Measurements from ENCODE around the gene PARVA.
A peak's percentile ranks its signal among the peaks of the same experiment; 100 is the strongest.
"Not testable (repeated sequence)": the region's sequence is repeated elsewhere in the genome, so short reads cannot be mapped to it uniquely, and the experiment has no call there.

The PARVA gene, protein sequence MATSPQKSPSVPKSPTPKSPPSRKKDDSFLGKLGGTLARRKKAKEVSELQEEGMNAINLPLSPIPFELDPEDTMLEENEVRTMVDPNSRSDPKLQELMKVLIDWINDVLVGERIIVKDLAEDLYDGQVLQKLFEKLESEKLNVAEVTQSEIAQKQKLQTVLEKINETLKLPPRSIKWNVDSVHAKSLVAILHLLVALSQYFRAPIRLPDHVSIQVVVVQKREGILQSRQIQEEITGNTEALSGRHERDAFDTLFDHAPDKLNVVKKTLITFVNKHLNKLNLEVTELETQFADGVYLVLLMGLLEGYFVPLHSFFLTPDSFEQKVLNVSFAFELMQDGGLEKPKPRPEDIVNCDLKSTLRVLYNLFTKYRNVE

DNA sequence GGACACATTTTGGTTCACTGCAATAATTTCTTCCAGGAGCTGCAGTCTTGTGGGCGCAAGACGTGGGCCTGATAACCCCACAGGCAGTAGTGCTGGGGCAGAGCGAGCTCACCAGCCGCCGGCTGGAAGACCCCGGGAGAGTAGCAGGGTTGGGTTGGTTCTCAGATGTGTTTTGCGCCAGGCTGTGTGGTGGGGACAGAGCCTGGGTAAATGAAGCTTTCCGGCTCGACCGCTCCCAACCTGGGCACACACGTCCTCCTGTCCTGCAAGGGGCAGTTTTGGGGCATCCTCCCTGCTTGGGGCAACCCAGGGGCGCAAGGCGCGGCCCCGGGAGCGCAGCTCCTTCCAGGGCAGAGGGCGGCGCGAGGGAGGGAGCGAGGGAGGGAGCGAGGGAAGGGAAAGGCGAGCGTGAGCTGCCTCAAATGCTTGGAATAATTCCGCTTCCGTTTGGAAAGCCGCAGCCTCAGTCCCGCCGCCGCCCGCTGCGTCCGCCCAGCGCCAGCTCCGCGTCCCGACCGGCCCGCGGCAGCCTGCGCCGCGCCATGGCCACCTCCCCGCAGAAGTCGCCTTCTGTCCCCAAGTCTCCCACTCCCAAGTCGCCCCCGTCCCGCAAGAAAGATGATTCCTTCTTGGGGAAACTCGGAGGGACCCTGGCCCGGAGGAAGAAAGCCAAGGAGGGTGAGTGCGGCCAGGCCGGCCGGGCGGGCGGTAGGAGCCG is at the start of gene PARVA:
PARVA (plus strand) TSS at position 466 of the 718 bp plus-strand sequence; CDS start at position 543, 77 bp downstream.
- DNase-seq (ENCODE audit: extremely low read depth in 1 of 2, low read depth in 1 of 2) = no peak

DNA sequence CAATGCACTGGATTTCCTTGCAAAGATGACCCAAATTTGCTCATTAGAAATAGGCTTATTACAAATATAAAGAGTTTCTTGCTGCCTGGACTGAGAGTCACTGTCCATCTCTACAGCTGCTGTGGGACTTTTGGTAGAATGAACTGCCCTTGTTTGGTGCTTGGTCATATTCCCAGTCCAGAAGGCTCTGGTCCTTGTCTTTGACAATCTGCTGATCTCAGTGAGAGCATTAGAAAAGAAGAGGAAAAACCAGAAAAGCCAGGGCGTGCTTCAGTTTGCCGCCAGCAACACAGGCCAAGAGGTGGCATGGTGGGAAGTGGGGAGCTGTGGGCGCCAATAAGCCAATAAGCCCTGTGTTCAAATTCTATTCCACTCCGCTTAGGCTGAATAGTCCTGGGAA is 48.2 kb upstream of the PARVA start:
- DNase-seq (ENCODE audit: extremely low read depth in 1 of 2, low read depth in 1 of 2) = no peak

DNA sequence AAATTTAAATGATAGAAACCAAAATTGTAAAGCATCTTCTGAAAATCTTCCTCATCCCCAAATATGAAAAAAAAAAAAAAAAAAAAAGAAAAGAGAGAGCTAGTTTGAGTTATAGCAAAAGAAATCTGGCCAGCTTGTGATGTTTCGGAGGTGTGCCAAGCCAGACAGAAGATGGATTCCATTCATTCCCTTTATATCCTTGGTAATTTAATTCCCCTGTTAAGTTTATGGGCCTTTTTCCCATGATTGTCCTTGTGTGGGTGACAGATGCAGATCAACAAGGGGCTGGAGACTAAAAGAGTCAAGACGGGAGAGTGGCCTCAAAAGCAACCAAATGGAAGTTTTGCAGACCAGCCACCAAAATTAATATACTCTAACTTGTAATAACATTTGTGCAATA is 47.6 kb upstream of the PARVA start:
- DNase-seq (ENCODE audit: extremely low read depth in 1 of 2, low read depth in 1 of 2) = no peak

DNA sequence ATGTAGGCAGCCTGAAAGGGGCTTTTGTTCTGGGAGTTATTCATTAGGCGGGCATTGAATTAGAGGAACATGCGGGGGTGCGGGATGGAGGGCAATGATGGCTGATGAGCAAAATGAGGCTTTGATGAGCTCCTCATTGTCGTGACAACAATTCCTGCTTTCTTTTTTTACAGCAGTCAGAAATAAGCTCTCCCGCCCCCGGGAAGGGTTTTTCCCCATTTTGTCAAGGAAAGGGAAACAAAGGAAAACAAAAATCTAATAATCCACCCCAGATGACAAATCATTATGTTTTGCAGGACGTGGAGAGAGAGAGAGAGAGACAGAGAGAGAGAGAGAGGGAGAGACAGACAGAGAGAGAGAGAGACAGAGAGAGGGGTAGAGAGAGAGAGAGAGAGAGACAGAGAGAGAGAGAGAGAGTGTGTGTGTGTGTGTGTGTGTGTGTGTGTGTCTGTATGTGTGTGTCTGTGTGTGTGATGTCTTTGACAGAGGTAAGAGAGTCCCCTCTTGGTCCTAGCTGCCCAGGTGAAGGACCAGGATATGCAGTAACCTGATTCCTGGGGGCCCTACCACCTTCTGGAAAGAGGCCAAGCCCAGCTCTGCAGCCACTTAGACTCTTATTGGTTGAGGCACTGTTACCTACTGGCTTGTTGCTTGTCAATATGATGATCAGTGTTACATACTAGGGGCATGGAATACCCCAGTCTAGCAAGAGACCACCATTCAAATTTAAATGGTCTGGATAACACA is 46.7 kb upstream of the PARVA start:
- DNase-seq (ENCODE audit: extremely low read depth in 1 of 2, low read depth in 1 of 2) = no peak

DNA sequence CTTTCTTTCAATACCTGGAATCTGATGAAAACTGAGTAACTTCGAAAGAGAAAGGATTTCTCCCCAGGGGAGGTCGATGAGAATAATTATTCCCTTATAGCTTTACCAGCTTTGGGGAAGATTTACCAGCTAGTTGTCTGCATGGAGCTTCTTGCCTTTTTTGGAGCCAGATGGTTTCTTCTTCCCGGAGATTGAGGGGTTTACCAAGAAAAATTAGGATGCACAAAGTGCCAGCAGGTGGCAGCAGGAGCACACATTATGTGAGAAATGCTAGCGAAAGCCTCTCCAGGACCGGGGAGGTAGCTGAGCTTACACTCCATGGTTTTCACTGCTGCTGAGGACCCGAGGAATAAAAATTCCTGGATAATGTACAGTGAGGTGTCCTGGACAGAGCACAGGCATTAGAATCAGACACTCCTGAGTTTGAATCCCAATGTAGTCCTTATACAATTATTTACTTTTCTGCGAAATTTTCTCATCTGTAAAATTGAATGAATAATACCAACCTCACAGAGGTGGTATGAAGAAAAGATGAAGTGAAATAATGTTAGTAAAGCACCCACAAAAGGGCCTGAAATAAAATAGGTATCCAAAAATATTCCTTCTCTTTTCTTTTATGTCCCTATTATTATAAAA is 46.0 kb upstream of the PARVA start:
- DNase-seq (ENCODE audit: extremely low read depth in 1 of 2, low read depth in 1 of 2) = peak; percentile 30 to 60

DNA sequence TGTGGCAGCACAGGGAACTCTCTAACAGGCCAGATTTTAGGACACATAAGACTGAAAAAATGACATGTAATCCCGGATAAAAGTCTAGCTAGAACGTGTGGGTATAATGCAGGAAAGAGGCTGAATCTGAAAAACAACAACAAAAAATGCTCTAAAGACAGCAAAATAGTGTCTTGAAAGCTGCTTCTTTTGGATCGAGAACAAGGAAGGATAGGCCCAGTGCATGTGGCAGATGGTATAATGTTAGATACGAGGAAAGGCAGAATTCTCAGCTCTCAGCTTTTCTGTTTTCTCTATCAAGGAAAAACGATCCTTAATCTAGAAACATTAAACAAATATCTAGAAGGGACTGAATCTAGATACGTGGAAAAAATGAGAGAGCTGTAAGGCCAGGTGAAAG is 33.8 kb upstream of the PARVA start:
- no peak for DNase-seq (ENCODE audit: extremely low read depth in 1 of 2, low read depth in 1 of 2)

DNA sequence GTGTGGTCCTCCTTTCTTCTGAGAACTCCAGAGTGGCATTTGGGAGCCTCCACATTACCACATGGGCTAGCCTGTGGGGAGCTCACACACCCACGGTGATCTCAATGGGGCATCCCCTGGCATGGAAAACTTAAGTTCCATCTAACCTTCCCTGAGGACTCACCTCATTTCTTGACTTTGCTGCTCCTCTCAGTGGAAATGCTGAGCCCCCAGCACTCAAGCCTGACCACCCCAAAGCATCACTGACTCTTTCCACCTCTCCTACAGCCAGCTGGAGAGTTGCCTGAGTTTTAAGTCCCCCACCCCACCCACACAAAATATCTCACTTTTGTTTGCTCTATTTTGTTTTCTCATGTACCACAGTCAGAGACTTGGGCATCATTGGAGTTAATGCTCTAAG is 23.8 kb upstream of the PARVA start:
- DNase-seq (ENCODE audit: extremely low read depth in 1 of 2, low read depth in 1 of 2) = no peak

DNA sequence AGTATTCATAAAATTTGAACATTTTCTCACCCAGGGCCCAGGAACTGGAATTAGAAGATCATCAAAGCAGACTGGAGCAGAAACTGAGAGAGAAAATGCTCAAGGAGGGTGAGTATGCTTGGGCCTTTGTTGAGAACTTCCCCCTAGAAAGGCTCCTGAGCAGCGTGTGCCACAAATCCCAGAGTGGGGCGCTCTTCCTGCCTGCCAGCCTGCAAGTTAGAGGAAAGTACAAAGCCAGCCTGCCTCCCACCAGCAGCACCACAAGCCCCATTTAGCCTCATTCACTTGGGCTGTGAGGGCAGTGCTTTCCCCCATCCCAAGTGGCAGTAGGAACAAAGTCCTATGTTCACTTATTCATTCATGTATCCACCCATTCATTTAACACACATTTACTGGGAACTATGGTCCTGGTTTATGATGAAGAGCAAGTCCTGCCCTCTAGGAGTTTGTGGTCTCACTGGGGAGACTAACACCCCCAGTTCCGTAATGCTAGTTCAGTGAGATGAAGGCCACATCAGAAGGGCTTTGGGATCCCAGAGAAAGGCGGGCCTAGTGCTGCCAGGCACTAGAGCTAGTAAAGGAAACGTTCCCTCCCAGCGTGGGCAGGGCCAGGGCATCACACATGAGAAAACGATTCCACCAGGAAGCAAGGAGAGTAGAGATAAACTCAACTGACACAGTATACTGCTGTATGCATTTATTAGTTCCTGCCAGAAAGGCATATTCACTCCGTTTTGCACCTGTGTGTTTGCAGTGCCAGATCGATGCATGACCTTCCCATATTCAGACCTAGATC is 22.4 kb upstream of the PARVA start:
- no peak for DNase-seq (ENCODE audit: extremely low read depth in 1 of 2, low read depth in 1 of 2)

DNA sequence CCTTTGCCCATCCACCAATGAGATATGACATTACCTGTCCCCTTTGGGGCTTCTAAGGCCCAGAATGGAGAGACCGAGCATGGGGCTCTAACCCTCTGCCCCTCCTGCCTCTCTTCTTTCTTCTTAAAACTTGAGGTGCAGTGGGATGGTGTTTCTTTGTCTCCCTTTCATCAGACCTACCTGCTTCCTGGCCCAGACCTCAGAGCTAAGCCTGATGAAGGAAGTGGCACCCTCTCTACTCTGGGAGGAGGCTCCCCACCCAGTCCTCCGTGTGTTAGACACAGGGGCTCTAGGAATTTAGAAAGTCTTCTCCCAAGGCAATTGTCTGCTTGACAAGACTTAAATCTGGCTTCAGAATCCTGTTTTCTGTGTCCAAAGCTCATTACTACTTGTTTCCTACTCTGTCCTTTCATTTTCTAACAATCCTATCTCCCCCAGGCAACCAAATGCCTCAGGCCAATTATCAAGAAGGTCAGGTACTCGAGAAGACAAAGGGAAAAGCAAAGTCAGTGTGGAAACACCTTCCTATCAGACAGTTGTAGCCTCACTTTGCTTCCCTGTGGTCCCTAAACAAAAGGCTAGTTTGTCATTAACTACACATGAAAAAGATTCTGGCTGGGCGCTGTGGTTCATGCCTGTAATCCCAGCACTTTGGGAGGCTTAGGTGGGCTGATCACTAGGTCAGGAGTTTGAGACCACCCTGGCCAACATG is 20.3 kb upstream of the PARVA start:
- no peak for DNase-seq (ENCODE audit: extremely low read depth in 1 of 2, low read depth in 1 of 2)

DNA sequence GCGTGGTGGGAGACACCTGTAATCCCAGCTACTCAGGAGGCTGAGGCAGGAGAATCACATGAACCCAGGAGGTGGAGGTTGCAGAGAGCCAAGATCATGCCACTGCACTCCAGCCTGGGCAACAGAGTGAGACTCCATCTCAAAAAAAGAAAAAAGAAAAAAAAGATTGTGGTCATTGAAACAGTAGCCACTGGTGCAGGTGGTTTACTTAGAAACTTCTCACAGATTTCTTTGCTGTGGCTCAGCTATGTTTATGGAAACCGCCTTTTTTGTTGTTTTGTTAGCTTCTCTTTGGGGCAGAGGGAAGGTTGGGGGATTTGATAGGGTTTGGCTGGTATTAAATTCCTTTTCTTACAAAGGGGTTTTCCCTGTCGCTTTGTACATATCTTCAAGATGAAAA is 19.7 kb upstream of the PARVA start:
- DNase-seq (ENCODE audit: extremely low read depth in 1 of 2, low read depth in 1 of 2) = not testable (repeated sequence)

DNA sequence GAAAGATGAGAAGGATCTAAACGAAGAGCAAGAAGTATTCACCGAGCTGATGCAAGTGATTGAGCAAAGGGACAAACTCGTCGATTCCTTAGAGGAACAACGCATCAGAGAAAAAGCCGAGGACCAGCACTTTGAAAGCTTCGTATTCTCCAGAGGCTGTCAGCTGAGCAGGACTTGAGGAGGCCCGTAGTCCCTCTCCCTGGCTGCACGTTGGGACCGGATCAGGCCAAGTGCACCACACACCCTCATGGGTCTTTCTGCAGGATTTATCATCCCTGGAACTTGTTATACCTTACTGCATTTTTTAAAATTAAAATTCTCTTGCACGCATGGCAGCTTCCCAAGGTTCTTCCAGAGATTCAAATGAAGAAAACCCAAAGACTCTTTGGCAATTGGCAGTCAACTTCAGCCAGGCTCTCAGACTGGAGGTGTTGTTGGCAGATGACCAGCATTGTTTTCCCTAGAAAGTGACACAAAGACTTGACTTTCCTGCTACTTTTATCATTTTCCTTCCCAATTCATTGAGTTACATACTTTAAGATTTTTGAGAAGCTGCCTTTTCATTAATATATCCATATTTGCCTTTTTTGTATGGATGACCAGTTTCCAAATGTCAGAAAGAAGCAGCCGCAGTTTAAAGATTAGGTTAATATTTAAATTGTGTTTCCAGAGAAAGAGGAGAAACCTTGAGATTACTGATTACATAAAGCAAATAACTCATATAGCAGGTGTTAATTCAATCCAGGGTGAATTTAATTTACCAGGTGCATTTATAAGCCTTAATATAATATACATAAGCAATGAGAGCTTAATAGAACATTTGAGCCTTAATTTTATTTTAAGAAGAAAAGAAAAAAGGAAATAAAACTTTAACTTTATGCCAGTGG is 18.8 kb upstream of the PARVA start:
- no peak for DNase-seq (ENCODE audit: extremely low read depth in 1 of 2, low read depth in 1 of 2)

DNA sequence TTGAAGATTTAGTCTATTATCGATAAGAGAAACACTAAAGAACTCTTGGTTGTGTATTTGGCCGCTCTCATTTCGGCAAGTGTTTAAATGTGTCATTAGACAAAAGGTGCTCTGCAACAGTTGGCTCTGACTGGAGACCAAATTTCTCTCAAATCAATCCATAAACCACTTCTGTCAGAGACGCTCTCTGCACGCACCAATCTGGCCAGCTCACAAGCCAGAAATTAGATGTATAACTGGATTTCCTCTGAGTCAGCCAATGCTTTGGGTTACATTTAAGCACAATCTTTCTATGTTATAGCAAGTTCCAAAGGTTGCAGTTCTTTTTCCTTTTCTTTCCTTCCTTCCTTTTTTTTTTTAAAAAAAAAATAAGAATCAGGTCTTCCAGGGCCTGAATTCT is 17.6 kb upstream of the PARVA start:
- DNase-seq (ENCODE audit: extremely low read depth in 1 of 2, low read depth in 1 of 2) = no peak

DNA sequence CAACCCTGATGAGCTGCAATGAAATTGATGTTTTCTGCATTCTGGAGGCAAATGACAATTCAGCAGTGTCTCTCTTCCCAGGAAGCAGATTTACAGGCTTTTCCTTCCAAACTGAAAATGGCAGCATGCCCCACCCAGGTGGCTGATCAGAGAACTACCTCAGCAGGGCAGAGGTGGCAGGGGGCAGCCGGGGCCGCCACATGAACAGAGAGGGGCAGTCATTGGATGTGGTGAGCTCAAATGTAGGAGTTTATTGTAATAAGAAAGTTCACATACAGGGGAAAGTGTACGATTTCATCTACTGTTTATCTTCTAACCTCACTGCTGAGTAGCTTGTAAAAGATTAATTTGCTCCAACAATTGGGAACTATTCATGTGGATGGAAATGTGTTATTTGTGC is 15.7 kb upstream of the PARVA start:
- DNase-seq (ENCODE audit: extremely low read depth in 1 of 2, low read depth in 1 of 2) = no peak

DNA sequence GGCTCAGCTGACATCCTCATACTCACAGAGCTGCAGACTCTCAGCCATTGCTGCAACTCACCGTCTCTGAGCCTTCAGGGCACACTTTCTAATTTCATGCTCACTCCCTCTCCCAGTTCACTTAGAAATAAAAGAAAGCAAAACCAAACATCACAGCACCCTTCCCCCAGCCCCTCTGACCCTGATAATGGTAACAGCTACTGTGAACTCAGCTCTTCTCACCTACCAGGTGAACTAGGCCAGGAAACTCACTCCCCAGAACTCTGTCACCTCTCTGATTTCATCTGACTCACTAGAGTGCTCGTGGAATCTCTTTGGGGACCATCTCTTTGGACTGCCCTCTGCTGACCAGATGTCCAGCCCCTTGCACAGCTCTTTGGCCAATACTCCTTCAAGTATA is 14.5 kb upstream of the PARVA start:
- no peak for DNase-seq (ENCODE audit: extremely low read depth in 1 of 2, low read depth in 1 of 2)

DNA sequence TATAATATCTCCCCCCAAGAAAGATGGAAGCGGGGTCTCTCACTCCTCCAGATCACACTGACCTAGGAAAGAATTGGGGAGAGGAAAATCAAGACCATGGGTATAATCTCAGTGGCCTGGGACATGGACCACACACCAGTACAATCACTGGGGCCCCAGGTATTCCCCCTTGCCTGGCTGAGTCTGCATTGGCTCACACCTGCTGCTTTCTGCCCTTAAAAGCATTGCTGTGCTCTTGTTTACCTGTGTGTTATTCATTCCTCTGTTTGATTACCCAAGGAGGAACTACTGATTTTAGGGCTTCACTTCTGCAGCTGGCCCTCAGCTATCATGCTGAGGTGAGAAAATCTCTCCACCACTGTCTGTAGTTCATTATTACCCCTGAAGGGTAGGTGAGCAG is 14.0 kb upstream of the PARVA start:
- DNase-seq (ENCODE audit: extremely low read depth in 1 of 2, low read depth in 1 of 2) = no peak

DNA sequence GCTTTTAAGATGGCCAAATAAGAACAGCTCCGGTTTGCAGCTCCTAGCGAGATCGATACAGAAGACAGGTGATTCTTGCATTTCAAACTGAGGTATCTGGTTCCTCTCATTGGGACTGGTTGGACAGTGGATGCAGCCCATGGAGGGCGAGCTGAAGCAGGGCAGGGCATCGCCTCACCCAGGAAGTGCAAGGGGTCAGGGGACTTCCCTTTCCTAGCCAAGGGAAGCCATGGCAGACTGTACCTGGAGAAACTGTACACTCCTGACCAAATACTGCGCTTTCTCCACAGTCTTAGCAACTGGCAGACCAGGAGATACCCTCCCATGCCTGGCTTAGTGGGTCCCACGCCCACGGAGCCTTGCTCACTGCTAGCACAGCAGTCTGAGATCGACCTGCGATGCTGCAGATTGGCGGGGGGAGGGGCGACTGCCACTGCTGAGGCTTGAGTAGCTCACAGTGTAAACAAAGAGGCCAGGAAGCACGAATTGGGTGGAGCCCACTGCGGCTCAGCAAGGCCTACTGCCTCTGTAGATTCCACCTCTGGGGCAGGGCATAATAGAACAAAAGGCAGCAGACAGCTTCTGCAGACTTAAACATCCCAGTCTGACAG is 11.3 kb upstream of the PARVA start:
- DNase-seq (ENCODE audit: extremely low read depth in 1 of 2, low read depth in 1 of 2) = peak; percentile 1 to 32

DNA sequence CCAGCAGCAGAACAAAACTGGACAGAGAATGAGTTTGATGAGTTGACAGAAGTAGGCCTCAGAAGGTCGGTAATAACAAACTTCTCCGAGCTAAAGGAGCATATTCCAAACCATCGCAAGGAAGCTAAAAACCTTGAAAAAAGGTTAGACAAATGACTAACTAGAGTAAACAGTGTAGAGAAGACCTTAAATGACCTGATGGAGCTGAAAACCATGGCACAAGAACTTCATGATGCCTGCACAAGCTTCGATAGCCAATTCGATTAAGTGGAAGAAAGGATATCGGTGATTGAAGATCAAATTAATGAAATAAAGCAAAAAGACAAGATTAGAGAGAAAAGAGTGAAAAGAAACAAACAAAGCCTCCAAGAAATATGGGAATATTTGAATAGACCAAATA is 10.3 kb upstream of the PARVA start:
- DNase-seq (ENCODE audit: extremely low read depth in 1 of 2, low read depth in 1 of 2) = not testable (repeated sequence)

DNA sequence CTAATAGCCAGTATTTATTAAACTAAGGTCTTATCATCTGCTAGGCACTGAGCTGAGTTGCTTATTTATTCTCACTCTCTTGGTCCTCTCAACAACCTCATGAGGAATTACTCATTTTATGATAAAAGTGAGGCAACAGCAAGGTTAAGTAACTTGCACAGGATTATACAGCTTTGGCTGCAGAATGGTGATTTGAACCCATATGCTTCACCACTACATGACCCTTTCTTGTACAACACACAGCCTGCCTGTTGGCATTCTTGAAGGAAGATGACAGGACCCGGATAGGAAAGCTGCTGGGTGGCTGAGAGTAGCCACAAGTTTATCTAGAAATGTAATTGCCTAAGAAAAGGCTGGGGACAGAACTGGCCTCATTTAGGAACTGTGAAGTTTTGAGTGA is 5.3 kb upstream of the PARVA start:
- DNase-seq (ENCODE audit: extremely low read depth in 1 of 2, low read depth in 1 of 2) = no peak
